HEK293 (cell line): Measurements from ENCODE around the gene KDR.

ENCODE experiments used
- CTCF ChIA-PET: fragments of 350-600 bp; formaldehyde crosslinking; extraction: SDS; loops from one replicate; lab custom pipeline; 2021; ENCODE audit warnings: antibody characterized with exemption; lab: Yijun Ruan, JAX
- POLR2A ChIA-PET: fragments of 300-600 bp; formaldehyde crosslinking; extraction: SDS; loops from one replicate; lab custom pipeline; 2020; ENCODE audit warnings: antibody characterized with exemption, inconsistent platforms; lab: Yijun Ruan, JAX
- H3K27ac ChIP-seq: fragments of 200-500 bp; sonication (Bioruptor generic); 2 replicates; pipeline ENCODE4 v1.5.1; 2014; ENCODE audit warnings: low read depth, low read length, control low read depth, inconsistent platforms; ENCODE audit errors: extremely low read depth
- H3K36me3 ChIP-seq, 2 experiments: fragments of 200-500 bp in 1 of 2; sonication (Bioruptor generic) in 1 of 2; 1 replicate in 1 of 2; 2 replicates in 1 of 2; pipeline ENCODE4 v1.5.1; 2014 to 2017; ENCODE audit warnings: inconsistent platforms in 2 of 2, low read length in 2 of 2; ENCODE audit not compliant: control insufficient read depth in 2 of 2, insufficient read depth in 1 of 2
- H3K4me1 ChIP-seq: fragments of 200-500 bp; sonication (Bioruptor generic); 2 replicates; pipeline ENCODE4 v1.5.1; 2014; ENCODE audit warnings: mild to moderate bottlenecking, low read length, inconsistent platforms; ENCODE audit not compliant: control insufficient read depth, insufficient read depth
- H3K4me3 ChIP-seq: 2 replicates; pipeline ENCODE4 v1.5.1; 2011; ENCODE audit warnings: low read depth, mild to moderate bottlenecking, control low read depth, low read length, moderate library complexity
- H3K9me3 ChIP-seq: fragments of 200-500 bp; sonication (Bioruptor generic); 2 replicates; pipeline ENCODE4 v1.5.1; 2014; ENCODE audit warnings: low read depth, low read length, inconsistent platforms; ENCODE audit not compliant: control insufficient read depth, insufficient read depth
- KLF10 ChIP-seq: fragments of 450-650 bp; IDR thresholded peaks from 2 replicates; pipeline ENCODE4 v1.5.1; 2018; ENCODE audit warnings: missing biosample characterization, mild to moderate bottlenecking, missing genetic modification characterization
- MZF1 ChIP-seq: fragments of 450-650 bp; formaldehyde crosslinking; IDR thresholded peaks from 2 replicates; pipeline ENCODE4 v1.5.1; 2017; ENCODE audit warnings: missing biosample characterization, missing genetic modification characterization, borderline replicate concordance
- REPIN1 ChIP-seq: fragments of 450-650 bp; formaldehyde crosslinking; IDR thresholded peaks from 2 replicates; pipeline ENCODE4 v1.5.1; 2017; ENCODE audit warnings: missing biosample characterization, missing genetic modification characterization, low read depth
- SCRT1 ChIP-seq: fragments of 450-650 bp; formaldehyde crosslinking; IDR thresholded peaks from 2 replicates; pipeline ENCODE4 v1.5.1; 2016; ENCODE audit warnings: missing biosample characterization, missing genetic modification characterization, borderline replicate concordance
- SP2 ChIP-seq: fragments of 450-650 bp; formaldehyde crosslinking; IDR thresholded peaks from 2 replicates; pipeline ENCODE4 v1.5.1; 2016; ENCODE audit warnings: missing biosample characterization, missing genetic modification characterization
- ZEB2 ChIP-seq: fragments of 450-650 bp; formaldehyde crosslinking; IDR thresholded peaks from 2 replicates; pipeline ENCODE4 v1.5.1; 2016; ENCODE audit warnings: missing biosample characterization, missing genetic modification characterization
- ZFP69B ChIP-seq: fragments of 450-650 bp; formaldehyde crosslinking; IDR thresholded peaks from 2 replicates; pipeline ENCODE4 v1.5.1; 2016; ENCODE audit warnings: missing biosample characterization, missing genetic modification characterization
- ZIC2 ChIP-seq: fragments of 450-650 bp; formaldehyde crosslinking; IDR thresholded peaks from 2 replicates; pipeline ENCODE4 v1.5.1; 2016; ENCODE audit warnings: missing biosample characterization, missing genetic modification characterization
- ZNF10 ChIP-seq: fragments of 450-650 bp; formaldehyde crosslinking; IDR thresholded peaks from 2 replicates; pipeline ENCODE4 v1.5.1; 2017; ENCODE audit warnings: missing biosample characterization, missing genetic modification characterization
- ZNF169 ChIP-seq: fragments of 450-650 bp; formaldehyde crosslinking; IDR thresholded peaks from 2 replicates; pipeline ENCODE4 v1.5.1; 2016; ENCODE audit warnings: missing biosample characterization, missing genetic modification characterization
- ZNF2 ChIP-seq: fragments of 450-650 bp; formaldehyde crosslinking; IDR thresholded peaks from 2 replicates; pipeline ENCODE4 v1.5.1; 2016; ENCODE audit warnings: missing biosample characterization, missing genetic modification characterization
- ZNF341 ChIP-seq: fragments of 450-650 bp; formaldehyde crosslinking; IDR thresholded peaks from 2 replicates; pipeline ENCODE4; 2016; ENCODE audit warnings: low read depth, missing biosample characterization, missing genetic modification characterization
- ZNF394 ChIP-seq: fragments of 450-650 bp; formaldehyde crosslinking; IDR thresholded peaks from 2 replicates; pipeline ENCODE4 v1.5.1; 2016; ENCODE audit warnings: missing biosample characterization, missing genetic modification characterization, mild to moderate bottlenecking, moderate library complexity, borderline replicate concordance
- ZNF549 ChIP-seq: fragments of 450-650 bp; IDR thresholded peaks from 2 replicates; pipeline ENCODE4 v1.5.1; 2018; ENCODE audit warnings: missing biosample characterization, missing genetic modification characterization, mild to moderate bottlenecking, inconsistent platforms, moderate library complexity
- ZNF600 ChIP-seq: fragments of 450-650 bp; formaldehyde crosslinking; IDR thresholded peaks from 2 replicates; pipeline ENCODE4 v1.5.1; 2016; ENCODE audit warnings: missing biosample characterization, missing genetic modification characterization
- ZNF664 ChIP-seq: fragments of 450-650 bp; formaldehyde crosslinking; IDR thresholded peaks from 2 replicates; pipeline ENCODE4 v1.5.1; 2016; ENCODE audit warnings: missing biosample characterization, missing genetic modification characterization
- ZNF843 ChIP-seq: fragments of 450-650 bp; formaldehyde crosslinking; IDR thresholded peaks from 2 replicates; pipeline ENCODE4 v1.5.1; 2016; ENCODE audit warnings: missing biosample characterization, missing genetic modification characterization
- ZSCAN23 ChIP-seq: fragments of 450-650 bp; formaldehyde crosslinking; IDR thresholded peaks from 2 replicates; pipeline ENCODE4 v1.5.1; 2016; ENCODE audit warnings: missing biosample characterization, missing genetic modification characterization
- TF ChIP-seq, protein P1 (sequence below): fragments of 450-650 bp; formaldehyde crosslinking; IDR thresholded peaks from 2 replicates; pipeline ENCODE4 v1.5.1; 2016; ENCODE audit warnings: missing biosample characterization, missing genetic modification characterization
- TF ChIP-seq, protein P2 (sequence below): fragments of 450-650 bp; formaldehyde crosslinking; IDR thresholded peaks from 2 replicates; pipeline ENCODE4 v1.5.1; 2017; ENCODE audit warnings: missing biosample characterization, missing genetic modification characterization
- TF ChIP-seq, protein P3 (sequence below): fragments of 450-650 bp; formaldehyde crosslinking; IDR thresholded peaks from 2 replicates; pipeline ENCODE4 v1.5.1; 2016; ENCODE audit warnings: missing biosample characterization, missing genetic modification characterization

The KDR gene

DNA sequence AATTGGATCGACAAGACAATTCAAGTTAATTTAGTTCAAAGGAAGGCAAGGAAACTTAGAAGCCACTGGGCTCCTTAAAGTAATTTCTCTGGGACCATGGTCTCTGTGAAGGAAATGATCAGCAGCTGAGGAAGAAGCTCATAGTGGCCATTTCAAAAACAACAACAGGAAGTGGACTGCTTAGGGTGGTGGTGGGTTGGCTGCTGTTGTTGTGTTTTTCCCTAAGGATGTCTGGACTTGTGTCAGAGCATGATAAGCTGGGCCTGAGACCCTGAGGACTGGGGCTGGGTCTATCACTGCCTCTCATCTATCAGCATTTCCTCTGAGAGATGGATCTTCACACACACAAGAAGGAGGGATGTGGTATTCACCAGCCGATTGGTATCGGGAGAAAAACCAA lies 18.3 kb downstream of the KDR start:
- no peaks in the 10 kb centered on the region for H3K36me3 ChIP-seq
- no peak overlapping the region for H3K27ac ChIP-seq
- TF ChIP-seq ZNF549 (tag by site-specific recombination) (no peak), SP2 (no peak)
- H3K4me1 ChIP-seq: no peaks in the 10 kb centered on the region
- ChIA-PET CTCF (interaction anchor here (0.6 kb wide), 1 partner anchor 9 kb away, joined by 3 read pairs; no protein-coding TSS in a partner anchor), POLR2A (no interaction called here)
- H3K9me3 ChIP-seq: no peaks in the 10 kb centered on the region
- H3K4me3 ChIP-seq: no peak overlapping the region

DNA sequence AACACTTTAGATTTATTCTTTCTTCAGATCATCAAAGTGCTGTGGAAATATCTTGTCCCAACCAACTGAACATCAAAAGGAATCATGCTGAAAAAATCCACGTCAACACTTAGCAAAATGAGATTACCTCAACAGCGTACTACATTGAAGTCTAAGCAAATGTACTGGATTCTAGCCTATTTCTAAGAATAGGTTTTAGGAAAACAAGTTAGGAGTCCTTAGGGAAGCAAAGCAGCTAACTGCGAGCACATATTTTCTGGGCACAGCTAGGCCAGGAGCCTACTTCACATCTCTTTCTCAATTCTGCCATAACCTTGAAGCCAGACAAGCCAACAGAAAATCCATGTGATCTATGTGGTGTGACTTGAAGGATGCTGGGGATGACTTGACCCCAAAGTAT lies 22.2 kb downstream of the KDR start:
- POLR2A ChIA-PET: no interaction called here
- CTCF ChIA-PET: interaction anchor here (0.6 kb wide), 1 partner anchor 1986 kb away, joined by 3 read pairs; no protein-coding TSS in a partner anchor

DNA sequence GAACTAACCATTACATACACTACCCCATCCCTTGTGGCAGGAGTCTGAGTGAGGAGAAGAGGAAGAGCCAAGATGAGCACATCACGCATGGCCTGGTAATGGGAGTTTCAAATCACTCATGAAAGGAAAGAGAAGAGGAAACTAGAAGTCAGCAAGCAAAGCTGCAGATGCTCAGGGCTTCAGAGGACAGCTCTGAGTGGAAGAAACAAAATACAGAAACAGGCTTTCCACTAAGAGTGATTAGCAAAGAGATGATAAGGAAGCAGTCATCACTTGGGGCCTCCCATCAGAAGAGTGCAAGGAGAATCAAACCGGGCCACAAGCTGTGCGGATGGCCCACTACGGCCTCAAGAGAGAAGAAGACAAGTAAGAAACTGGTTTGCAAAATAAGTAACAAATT lies 25.6 kb downstream of the KDR start:
- no peak overlapping the region for H3K4me3 ChIP-seq
- H3K9me3 ChIP-seq: no peaks in the 10 kb centered on the region
- CTCF ChIA-PET: no interaction called here
- TF ChIP-seq ZNF169 (no peak), ZNF664 (tag by site-specific recombination) (no peak), ZEB2 (tag by site-specific recombination) (no peak), ZNF2 (tag by site-specific recombination) (no peak), KLF10 (tag by site-specific recombination) (no peak), SCRT1 (tag by site-specific recombination) (no peak), ZFP69B (tag by site-specific recombination) (no peak), ZNF394 (tag by site-specific recombination) (no peak), ZIC2 (tag by site-specific recombination) (no peak), MZF1 (tag by site-specific recombination) (no peak), ZNF341 (tag by site-specific recombination) (no peak)
- TF ChIP-seq, protein P1, sequence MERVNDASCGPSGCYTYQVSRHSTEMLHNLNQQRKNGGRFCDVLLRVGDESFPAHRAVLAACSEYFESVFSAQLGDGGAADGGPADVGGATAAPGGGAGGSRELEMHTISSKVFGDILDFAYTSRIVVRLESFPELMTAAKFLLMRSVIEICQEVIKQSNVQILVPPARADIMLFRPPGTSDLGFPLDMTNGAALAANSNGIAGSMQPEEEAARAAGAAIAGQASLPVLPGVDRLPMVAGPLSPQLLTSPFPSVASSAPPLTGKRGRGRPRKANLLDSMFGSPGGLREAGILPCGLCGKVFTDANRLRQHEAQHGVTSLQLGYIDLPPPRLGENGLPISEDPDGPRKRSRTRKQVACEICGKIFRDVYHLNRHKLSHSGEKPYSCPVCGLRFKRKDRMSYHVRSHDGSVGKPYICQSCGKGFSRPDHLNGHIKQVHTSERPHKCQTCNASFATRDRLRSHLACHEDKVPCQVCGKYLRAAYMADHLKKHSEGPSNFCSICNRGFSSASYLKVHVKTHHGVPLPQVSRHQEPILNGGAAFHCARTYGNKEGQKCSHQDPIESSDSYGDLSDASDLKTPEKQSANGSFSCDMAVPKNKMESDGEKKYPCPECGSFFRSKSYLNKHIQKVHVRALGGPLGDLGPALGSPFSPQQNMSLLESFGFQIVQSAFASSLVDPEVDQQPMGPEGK (tag by site-specific recombination): no peak
- TF ChIP-seq, protein P2, sequence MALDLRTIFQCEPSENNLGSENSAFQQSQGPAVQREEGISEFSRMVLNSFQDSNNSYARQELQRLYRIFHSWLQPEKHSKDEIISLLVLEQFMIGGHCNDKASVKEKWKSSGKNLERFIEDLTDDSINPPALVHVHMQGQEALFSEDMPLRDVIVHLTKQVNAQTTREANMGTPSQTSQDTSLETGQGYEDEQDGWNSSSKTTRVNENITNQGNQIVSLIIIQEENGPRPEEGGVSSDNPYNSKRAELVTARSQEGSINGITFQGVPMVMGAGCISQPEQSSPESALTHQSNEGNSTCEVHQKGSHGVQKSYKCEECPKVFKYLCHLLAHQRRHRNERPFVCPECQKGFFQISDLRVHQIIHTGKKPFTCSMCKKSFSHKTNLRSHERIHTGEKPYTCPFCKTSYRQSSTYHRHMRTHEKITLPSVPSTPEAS (tag by site-specific recombination): no peak
- H3K27ac ChIP-seq: no peak overlapping the region
- no peaks in the 10 kb centered on the region for H3K4me1 ChIP-seq
- no peaks in the 10 kb centered on the region for H3K36me3 ChIP-seq
- POLR2A ChIA-PET: no interaction called here

More for the DNA sequence above, 22.2 kb downstream of the KDR start:
- TF ChIP-seq, protein P3, sequence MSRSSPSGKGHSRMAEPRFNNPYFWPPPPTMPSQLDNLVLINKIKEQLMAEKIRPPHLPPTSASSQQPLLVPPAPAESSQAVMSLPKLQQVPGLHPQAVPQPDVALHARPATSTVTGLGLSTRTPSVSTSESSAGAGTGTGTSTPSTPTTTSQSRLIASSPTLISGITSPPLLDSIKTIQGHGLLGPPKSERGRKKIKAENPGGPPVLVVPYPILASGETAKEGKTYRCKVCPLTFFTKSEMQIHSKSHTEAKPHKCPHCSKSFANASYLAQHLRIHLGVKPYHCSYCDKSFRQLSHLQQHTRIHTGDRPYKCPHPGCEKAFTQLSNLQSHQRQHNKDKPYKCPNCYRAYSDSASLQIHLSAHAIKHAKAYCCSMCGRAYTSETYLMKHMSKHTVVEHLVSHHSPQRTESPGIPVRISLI (tag by site-specific recombination): no peak
- TF ChIP-seq ZNF843 (tag by site-specific recombination) (no peak), ZNF600 (tag by site-specific recombination) (no peak), ZSCAN23 (tag by site-specific recombination) (no peak), ZNF10 (tag by site-specific recombination) (no peak), REPIN1 (no peak)
- H3K4me1 ChIP-seq: no peaks in the 10 kb centered on the region
- no peak overlapping the region for H3K4me3 ChIP-seq
- no peaks in the 10 kb centered on the region for H3K9me3 ChIP-seq
- H3K36me3 ChIP-seq: no peaks in the 10 kb centered on the region
- H3K27ac ChIP-seq: no peak overlapping the region
